GM10248 (cell line): ENCODE data around the gene CLIC4.

ENCODE experiments used
- CTCF ChIA-PET: fragments of 300-600 bp; sonication (Branson Sonifier 250); formaldehyde crosslinking; extraction: SDS; loops from one replicate; lab custom pipeline; 2021; ENCODE audit warnings: antibody characterized with exemption; lab: Yijun Ruan, JAX
- POLR2A ChIA-PET: fragments of 350-650 bp; sonication (Branson Sonifier 250); formaldehyde crosslinking; extraction: SDS; loops from one replicate; lab custom pipeline; 2020; ENCODE audit warnings: antibody characterized with exemption; lab: Yijun Ruan, JAX
- DNase-seq: peaks from one replicate; pipeline ENCODE4 v3.0.0; 2012; ENCODE audit errors: extremely low spot score
- TF ChIP-seq, protein P1 (sequence below): IDR thresholded peaks from 2 replicates; pipeline ENCODE4 v1.5.1; 2012; ENCODE audit warnings: mild to moderate bottlenecking, low read depth; ENCODE audit errors: extremely low read depth, missing control alignments, control extremely low read depth

Gene CLIC4

DNA sequence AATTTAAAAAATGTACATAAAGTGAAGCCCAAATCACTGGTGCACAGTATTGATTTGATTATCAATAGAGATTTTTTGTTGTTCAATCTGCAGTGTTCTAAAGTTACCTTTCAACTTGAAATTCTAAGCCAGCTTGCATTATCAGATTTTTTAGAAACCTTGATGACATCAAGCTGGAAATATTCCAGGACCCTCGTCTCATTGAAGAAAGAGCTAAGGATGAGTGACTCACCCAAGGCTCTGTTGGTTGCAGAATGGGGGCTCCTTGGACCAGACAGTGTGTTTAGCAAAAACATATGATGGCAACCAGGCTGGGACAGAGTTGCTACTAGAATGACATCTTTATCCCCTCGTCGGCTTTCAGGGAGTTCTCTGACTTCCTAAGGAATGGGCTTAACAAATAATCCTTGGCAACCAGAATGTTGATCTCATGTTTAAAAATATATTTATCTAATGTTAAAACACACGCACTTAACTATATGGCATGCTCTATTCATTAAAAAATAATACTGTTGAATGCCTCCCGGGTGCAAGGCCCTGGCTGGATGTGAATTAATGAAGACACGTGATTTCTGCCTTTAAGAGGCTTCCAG lies 105.2 kb downstream of the CLIC4 start:
- no peak for DNase-seq
- ChIA-PET CTCF (interaction anchor here (0.7 to 4.1 kb wide), 11 partner anchors 10 to 354 kb away, joined by 3 to 66 read pairs (median 3); no protein-coding TSS in a partner anchor), POLR2A (no interaction called here)
- TF ChIP-seq, protein P1, sequence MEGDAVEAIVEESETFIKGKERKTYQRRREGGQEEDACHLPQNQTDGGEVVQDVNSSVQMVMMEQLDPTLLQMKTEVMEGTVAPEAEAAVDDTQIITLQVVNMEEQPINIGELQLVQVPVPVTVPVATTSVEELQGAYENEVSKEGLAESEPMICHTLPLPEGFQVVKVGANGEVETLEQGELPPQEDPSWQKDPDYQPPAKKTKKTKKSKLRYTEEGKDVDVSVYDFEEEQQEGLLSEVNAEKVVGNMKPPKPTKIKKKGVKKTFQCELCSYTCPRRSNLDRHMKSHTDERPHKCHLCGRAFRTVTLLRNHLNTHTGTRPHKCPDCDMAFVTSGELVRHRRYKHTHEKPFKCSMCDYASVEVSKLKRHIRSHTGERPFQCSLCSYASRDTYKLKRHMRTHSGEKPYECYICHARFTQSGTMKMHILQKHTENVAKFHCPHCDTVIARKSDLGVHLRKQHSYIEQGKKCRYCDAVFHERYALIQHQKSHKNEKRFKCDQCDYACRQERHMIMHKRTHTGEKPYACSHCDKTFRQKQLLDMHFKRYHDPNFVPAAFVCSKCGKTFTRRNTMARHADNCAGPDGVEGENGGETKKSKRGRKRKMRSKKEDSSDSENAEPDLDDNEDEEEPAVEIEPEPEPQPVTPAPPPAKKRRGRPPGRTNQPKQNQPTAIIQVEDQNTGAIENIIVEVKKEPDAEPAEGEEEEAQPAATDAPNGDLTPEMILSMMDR: no peak

DNA sequence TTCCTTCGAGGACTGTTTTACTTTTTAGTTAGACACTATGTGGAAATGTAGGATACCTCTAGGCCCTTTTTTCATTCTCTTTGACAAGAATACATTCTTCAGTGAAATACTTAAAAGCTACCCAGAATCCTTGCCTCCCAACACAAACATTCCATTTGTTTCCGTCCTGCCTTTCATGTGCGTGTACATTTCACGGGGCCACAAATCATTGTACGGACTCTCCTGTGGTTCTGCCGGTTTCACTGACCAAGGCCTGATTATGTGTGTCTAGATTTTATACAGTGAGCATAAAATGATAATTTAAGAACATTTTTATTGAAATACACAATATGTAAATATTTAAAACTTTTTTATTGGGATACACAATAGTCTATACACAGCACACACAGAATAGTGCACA lies 108.4 kb downstream of the CLIC4 start:
- CTCF ChIA-PET: no interaction called here
- no peak for DNase-seq
- POLR2A ChIA-PET: no interaction called here
- TF ChIP-seq, protein P1: no peak

DNA sequence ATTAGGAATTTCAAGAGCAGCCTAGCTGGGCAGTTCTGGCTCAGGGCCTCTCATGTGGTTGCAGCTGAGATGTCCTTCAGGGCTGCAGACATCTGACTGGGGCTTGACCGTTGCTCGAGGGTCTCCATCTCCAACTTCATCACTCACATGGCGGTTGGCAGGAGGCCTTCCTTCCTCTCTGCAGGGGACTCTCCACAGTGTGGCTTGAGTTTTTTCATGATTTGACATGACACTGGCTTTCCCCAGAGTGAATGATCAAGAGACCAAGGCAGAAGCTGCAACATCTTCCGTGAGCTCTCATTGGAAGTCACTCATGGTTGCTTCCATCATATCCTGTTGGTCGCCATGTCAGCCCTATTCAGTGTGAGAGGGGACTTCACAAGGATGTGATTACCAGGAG lies 110.2 kb downstream of the CLIC4 start:
- CTCF ChIA-PET: interaction anchor here (1.1 to 1.5 kb wide), 7 partner anchors 8 to 350 kb away, joined by 3 to 6 read pairs (median 4); no protein-coding TSS in a partner anchor
- POLR2A ChIA-PET: no interaction called here
- TF ChIP-seq, protein P1: no peak
- no peak for DNase-seq

DNA sequence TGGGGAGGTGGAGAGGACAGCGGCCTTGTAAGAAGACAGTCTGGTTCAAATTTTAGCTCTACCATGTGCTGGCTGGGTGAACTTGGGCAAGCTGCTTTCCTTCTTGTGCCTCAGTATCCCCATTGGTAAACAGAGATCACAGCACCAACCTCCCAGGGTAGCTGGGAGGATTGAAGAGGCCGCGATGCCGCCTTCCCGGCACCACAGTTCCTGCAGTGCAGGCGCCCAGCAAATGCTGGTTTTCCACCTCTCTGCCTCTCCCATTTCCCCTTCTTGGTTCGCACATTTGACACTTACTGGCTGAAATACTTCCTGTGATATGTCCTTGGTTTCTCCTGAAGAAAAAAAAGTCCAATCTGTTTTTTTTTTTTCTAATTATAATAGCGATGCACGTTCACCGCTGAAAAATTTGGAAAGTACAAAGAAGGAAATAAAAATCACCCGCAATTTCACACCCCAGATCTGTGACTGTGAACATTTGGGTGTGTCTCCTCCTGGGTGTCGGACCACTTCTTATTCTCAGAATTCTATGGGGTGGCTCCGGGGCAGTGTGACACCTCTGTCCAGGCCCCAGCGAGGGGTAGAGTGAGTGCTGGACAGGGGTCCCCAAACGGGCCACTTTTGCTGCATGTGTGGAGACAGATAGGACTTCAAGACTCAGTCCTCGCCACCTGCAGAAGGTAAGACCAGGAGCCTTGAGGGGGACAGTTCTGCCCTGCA lies 111.7 kb downstream of the CLIC4 start:
- no peak for DNase-seq
- TF ChIP-seq, protein P1: no peak
- ChIA-PET POLR2A (no interaction called here), CTCF (interaction anchor here (1.5 kb wide), 2 partner anchors 27 to 42 kb away, joined by 3 read pairs; no protein-coding TSS in a partner anchor)

DNA sequence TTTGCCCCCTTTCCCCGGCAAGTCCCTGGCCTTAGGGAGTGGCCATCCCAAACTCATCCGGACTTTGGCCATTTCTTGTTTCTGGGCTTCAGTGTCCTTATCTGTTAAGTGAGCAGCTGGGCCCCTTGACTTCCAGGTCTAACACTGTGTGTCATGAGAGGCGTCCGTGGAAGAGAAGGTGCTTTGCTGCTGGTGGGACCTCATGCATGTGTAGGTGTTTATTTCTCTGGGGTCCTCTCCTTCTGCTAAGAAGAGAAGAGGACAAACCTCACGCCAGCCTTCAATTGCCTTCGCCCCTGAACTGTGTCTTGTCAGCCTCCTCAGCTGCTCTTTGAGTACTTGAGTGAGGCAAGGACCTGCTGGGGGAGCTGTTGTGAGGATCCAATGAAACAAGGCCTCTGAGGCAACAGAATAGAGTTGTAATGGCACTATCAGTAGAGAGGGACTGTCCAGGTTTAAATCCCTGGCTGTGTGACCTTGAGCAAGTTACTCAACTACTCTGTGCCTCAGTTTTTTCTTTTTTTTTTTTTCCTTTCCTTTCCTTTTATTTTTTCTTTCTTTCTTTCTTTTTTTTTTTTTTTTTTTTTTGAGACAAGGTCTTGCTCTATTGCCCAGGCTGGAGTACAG lies 112.4 kb downstream of the CLIC4 start:
- TF ChIP-seq, protein P1: no peak
- CTCF ChIA-PET: interaction anchor here (1.5 kb wide), 1 partner anchor 41 kb away, joined by 3 read pairs; no protein-coding TSS in a partner anchor
- no peak for DNase-seq
- POLR2A ChIA-PET: no interaction called here

DNA sequence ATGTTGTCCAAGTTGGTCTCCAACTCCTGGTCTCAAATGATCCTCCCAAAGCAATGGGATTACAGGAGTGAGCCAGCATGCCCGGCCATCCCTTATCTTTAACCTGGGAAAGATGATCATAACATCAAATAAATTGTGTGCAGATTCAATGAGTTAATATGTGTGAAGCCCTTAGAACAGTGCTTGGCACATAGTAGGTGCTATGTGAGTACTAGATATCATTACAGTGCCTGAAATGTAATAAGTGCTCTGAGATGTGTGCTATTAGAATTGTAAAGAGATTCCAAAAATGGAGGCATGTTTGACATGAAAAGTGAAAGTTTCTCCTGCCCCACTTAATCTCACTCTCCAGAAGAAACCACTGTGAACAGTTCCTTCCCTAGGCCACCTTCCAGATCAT lies 113.0 kb downstream of the CLIC4 start:
- ChIA-PET CTCF (interaction anchor here (0.9 to 1.5 kb wide), 2 partner anchors 28 to 40 kb away, joined by 3 read pairs; no protein-coding TSS in a partner anchor), POLR2A (no interaction called here)
- DNase-seq: no peak
- TF ChIP-seq, protein P1: no peak
